GM20000 (cell line): ENCODE data around the gene PAGR1.
A peak's percentile ranks its signal among the peaks of the same experiment; 100 is the strongest.

ENCODE experiments used
- DNase-seq: peaks from one replicate; pipeline ENCODE4 v3.0.0; 2012; ENCODE audit warnings: low spot score
- TF ChIP-seq, protein P1 (sequence below): IDR thresholded peaks from 2 replicates; pipeline ENCODE4 v1.5.1; 2012; ENCODE audit warnings: mild to moderate bottlenecking, control low read depth; ENCODE audit errors: extremely low read depth, missing control alignments

PAGR1 gene

DNA sequence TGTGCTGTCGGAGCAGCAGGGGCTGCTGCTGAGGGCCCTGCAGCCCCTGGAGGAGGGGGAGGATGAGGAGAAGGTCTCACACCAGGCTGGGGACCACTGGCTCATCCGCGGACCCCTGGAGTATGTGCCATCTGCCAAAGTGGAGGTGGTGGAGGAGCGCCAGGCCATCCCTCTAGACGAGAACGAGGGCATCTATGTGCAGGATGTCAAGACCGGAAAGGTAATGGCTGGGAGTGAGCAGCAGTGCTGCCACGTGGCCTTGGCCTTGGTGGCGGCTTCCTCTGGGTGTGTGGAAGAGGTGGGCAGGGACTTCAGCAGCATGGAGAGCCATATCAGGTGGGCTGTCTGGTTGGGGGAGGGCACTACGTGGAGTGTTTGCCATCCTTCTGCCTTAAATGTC, 24.3 kb downstream of the PAGR1 start:
- TF ChIP-seq, protein P1, sequence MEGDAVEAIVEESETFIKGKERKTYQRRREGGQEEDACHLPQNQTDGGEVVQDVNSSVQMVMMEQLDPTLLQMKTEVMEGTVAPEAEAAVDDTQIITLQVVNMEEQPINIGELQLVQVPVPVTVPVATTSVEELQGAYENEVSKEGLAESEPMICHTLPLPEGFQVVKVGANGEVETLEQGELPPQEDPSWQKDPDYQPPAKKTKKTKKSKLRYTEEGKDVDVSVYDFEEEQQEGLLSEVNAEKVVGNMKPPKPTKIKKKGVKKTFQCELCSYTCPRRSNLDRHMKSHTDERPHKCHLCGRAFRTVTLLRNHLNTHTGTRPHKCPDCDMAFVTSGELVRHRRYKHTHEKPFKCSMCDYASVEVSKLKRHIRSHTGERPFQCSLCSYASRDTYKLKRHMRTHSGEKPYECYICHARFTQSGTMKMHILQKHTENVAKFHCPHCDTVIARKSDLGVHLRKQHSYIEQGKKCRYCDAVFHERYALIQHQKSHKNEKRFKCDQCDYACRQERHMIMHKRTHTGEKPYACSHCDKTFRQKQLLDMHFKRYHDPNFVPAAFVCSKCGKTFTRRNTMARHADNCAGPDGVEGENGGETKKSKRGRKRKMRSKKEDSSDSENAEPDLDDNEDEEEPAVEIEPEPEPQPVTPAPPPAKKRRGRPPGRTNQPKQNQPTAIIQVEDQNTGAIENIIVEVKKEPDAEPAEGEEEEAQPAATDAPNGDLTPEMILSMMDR = no peak
- no peak for DNase-seq

DNA sequence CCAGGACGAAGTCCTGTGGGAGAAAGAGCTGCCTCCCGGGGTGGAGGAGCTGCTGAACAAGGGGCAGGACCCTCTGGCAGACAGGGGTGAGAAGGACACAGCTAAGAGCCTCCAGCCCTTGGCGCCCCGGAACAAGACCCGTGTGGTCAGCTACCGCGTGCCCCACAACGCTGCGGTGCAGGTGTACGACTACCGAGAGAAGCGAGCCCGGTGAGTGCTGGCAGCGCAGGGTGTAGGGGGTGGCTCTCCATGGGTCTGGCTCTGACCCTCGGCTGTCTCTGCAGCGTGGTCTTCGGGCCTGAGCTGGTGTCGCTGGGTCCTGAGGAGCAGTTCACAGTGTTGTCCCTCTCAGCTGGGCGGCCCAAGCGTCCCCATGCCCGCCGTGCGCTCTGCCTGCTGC, 25.7 kb downstream of the PAGR1 start:
- TF ChIP-seq, protein P1 = no peak
- DNase-seq = no peak

DNA sequence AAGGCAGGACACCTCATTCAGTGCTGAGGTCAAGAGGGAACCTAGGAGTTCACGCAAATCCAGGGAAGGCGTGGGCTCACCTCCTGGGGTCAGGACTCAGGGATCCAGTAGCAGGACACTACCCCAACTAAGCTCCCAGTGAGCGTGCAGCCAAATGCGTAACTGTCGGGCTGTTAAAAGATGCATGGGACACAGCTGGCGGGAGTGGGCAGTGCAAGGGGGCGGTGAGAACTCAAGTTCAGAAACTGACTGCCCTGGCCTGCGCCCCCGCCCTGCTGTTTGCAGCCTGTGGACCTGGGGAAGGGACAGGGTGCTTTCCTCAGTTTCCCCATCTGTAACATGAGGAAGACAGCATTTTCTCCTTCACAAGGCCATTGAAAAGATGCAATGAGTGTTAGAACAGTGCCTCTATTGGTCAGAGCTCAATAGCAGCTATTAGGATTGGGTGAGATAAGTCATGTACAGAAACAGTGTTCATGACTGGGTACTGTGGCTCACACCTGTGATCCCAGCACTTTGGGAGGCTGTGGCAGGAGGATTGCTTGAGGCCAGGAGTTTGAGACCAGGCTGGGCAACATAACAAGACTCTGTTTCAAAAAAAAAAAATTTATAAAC, 26.9 kb downstream of the PAGR1 start:
- TF ChIP-seq, protein P1 = no peak
- DNase-seq = no peak

DNA sequence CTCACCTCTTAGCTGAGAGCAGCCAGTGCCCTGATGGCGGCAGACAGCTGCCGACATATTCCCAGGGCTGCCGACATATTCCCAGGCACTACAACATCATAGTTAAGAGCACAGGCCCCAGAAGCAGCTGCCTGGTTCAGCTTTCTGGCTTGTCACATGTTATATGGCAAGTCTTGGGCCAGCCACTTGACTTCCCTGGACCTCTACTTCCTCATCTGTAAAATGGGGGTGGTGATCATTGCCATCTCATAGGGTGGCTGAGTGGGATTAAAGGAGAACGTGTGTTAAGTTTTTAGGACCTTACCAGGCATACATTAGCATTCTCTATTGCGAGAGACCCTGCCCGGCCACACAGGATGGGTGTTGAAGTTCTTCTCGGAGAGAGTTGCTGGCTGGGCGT, 28.0 kb downstream of the PAGR1 start:
- DNase-seq = no peak
- TF ChIP-seq, protein P1 = no peak

DNA sequence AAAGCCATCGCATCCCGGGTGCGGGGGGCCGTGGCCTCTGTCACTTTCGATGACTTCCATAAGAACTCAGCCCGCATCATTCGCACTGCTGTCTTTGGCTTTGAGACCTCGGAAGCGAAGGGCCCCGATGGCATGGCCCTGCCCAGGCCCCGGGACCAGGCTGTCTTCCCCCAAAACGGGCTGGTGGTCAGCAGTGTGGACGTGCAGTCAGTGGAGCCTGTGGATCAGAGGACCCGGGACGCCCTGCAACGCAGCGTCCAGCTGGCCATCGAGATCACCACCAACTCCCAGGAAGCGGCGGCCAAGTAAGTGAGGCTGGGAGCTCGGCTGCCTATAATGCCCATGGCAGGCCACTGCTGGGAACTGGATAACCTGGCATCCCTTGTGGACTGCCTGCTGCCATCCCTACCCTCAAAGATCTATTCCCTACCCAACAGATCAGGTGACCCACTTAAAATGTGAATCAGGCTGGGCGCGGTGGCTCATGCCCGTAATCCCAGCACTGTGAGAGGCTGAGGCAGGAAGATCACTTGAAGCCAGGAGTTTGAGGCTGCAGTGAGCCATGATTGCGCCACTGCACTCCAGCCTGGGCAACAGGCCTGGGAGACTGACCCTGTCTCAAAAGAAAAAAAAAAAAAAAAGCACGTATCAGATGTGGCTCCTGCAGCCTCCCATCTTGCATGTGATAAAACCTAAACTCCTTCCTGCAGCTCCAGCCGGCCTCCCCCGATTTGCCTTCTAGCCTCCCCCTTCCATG, 28.8 kb downstream of the PAGR1 start:
- TF ChIP-seq, protein P1 = no peak
- DNase-seq = no peak

DNA sequence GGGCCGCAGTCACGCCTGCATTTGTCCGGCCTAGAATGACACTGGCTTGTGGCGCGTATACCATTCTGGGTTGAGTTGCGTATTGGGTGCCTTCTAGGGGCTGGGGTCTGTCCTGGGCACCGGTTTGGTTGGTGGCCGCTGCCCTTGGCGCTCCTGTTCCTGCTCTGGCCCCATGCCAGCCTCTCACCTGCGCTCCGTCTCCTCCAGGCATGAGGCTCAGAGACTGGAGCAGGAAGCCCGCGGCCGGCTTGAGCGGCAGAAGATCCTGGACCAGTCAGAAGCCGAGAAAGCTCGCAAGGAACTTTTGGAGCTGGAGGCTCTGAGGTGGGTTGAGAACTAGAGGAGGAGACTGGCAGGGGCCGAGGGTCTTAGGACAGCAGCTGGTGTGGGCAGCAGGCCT, 29.7 kb downstream of the PAGR1 start:
- no peak for DNase-seq
- TF ChIP-seq, protein P1 = no peak

DNA sequence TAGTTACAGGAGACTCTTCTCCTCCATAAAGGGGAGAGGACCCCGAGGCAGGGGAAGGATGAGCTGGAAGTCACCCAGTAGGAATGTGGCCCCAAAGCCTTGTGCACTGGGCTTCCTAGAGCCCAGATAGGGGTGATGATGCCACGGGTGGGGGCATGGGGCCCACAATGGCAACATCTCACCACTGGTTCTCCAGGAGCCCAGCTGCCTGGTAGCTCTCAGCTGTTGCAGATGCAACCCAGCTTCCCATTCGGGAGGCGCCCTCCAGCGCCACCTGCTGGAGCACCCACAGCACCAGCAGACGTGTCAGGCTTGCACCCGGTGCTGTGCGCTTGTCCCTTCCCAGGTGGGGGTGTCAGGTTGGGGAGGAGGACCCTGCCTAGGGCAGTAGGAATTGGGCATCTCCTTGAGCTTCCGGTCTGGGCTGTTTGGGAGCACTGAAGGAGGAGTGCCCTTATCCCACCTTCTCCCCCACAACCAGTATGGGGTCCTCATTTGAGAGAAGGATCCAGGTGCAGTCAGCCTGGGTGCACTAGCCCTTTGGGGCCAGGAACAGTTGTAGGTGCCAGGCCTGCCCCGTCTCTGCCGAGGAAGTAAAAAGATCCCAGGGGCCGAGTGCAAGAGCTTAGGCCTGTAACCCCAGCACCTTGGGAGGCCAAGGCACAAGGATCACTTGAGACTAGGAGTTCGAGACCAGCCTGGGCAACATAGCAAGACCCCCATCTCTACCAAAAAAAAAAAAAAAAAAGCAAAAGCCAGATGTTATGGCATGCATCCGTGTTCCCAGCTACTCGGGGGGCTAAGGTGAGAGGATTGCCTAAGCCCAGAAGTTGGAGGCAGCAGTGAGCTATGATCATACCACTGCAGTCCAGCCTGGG, 32.7 kb downstream of the PAGR1 start:
- peak; percentile 82 for DNase-seq
- TF ChIP-seq, protein P1 = peak; percentile 95
